HUDEP-2 (cell line): ENCODE results near the gene NDUFA7.
"Not testable (repeated sequence)": the region's sequence is repeated elsewhere in the genome, so short reads cannot be mapped to it uniquely, and the experiment has no call there.

ENCODE experiments used
- DNase-seq, 76 experiments: peaks; one replicate each; lab custom pipeline; 2025; ENCODE audit not compliant: unreplicated experiment in 76 of 76; lab: John Stamatoyannopoulos, UW

The NDUFA7 gene

DNA sequence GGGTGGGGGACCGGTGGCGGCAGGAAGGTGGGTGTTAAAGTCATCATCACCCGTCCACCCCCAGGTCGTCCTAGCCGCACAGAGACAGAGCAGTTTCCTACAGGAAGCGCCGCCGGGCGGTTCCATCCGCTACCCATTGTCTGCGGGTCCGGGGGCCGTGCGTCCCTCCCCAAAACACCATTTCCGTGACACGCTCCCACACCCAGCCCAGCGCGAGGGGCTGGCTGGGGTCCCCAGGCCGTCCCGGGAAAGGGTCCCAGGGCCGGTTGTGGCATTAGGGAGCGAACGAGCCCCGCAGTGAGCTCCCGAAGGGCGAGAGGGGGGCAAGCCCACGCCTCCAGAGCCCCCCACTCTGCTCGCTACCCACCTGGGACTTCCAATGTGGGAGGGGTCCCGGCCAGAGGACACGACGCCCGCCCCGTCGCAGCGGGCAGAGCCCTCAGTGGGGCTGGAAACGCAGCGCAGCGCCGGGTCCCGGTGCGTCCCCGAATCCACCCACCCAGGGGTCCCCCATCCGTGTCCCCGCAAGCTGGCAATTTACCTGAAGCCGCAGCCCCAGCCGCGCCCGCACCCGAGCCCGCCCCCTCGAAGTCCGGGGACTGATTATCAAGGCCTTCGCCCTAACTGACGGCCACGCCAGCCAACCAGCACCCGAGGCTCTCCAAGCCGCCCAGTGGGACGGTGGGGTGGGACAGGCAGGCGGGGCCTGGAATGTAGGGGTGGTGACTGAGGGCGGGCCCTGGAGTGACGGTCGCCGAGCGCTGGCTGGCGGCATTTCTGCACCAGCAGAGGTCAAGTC is 21.7 kb upstream of the NDUFA7 start, which contains the start of gene KANK3:
KANK3 (minus strand) TSS at position 579 of the 799 bp plus-strand sequence. CDS start 5,434 bp downstream, outside the sequence.
- peak; percentile 63 to 99 (median 97) for DNase-seq

- DNase-seq = no peak
Measured at GRCh38 chr19:8342316-8342683, 21.1 kb upstream of the NDUFA7 start.

DNA sequence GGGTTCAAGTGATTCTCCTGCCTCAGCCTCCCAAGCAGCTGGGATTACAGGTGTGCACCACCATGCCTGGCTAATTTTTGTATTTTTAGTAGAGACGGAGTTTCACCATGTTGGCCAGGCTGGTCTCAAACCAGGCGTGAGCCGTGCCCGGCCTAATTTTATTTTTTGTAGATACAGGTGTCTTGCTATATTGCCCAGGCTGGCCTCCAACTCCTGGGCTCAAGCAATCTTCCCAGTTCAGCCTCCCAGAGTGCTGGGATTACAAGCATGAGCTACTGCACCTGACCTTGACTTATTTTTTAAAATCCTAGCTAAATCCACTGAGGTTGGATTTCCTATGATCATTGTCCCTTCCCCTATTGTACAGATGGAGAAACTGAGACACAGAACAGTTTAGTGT is 20.3 kb upstream of the NDUFA7 start:
- not testable (repeated sequence) for DNase-seq

- no peak for DNase-seq
Measured at GRCh38 chr19:8340341-8341096, 19.3 kb upstream of the NDUFA7 start.

DNA sequence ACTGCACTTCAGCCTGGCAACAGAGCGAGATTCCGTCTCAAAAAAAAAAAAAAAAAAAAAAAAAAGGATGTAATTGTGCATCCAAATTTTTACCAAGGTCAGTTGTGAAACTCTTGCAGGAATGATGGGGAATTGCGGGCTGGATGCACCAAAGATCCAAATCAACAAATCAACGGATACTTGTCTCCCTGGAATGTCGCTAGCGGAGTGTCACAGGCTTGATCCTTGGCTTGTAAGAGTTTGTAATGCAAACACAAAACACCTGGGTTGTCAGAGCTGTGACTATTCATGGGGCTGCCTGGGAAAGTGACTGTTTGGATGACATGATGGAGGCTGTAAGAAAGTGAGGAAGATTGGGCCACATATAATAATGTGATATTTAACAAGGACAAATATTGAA is 17.7 kb upstream of the NDUFA7 start:
- no peak for DNase-seq

- no peak for DNase-seq
Measured at GRCh38 chr19:8337728-8338127, 16.6 kb upstream of the NDUFA7 start.

- no peak for DNase-seq
Measured at GRCh38 chr19:8336660-8337059, 15.5 kb upstream of the NDUFA7 start.

DNA sequence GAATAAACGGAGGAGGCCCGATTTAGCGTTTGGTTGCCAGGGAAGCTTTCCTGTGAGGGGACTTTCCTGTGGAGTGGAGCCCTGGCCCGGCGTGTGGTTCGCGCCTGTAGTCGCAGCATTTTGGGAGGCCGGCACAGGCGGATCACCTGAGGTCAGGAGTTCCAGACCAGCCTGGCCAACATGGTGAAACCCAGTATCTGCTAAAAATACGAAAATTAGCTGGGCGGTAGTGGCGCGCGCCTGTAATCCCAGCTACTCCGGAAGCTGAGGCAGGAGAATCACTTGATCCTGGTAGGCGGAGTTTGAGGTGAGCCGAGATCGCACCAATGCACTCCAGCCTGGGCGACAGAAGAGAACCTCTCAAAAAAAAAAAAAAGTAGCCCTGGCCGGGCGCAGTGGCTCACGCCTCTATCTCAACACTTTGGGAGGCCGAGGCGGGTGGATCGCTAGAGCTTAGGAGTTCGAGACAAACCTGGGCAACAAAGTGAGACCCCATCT is 14.9 kb upstream of the NDUFA7 start:
- DNase-seq = no peak

DNA sequence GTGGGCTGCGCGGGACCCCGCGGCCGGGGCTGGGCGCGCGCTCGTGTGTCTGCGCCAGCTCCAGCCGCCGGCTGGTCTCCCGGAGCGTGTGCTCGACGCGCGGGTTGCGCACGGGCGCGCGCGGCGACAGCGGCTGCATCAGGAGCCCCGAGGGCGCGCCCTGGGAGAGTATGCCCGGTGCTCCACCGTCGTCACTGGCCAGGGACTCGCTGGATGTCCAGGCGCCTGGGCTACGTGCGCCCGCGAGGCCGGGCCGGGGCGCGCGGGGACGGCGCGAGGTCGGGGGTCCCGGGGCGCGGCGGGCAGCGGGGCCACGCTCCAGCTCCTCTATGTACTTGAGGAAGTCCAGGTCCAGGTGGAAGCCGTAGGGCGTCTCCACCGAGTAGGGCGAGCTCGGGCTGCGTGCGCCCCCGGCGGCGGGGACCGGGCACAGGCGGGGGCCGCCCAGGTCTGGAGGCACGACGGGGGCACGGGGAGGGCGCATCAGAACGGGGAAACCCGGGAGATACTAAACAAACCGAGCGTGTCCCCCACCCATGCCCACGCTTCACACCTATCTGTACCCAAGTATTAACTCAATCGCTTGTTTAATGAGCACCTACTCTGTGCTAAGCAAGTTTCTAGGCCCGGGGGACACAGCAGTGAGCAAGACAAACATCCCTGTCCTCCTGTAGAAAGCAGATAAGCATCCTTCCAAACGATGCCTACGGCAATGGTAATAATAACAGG is 14.3 kb upstream of the NDUFA7 start:
- no peak for DNase-seq

- DNase-seq = peak in 39 of 76 experiments; percentile 19 to 73 (median 42)
Measured at GRCh38 chr19:8334458-8335342, 13.5 kb upstream of the NDUFA7 start.

DNA sequence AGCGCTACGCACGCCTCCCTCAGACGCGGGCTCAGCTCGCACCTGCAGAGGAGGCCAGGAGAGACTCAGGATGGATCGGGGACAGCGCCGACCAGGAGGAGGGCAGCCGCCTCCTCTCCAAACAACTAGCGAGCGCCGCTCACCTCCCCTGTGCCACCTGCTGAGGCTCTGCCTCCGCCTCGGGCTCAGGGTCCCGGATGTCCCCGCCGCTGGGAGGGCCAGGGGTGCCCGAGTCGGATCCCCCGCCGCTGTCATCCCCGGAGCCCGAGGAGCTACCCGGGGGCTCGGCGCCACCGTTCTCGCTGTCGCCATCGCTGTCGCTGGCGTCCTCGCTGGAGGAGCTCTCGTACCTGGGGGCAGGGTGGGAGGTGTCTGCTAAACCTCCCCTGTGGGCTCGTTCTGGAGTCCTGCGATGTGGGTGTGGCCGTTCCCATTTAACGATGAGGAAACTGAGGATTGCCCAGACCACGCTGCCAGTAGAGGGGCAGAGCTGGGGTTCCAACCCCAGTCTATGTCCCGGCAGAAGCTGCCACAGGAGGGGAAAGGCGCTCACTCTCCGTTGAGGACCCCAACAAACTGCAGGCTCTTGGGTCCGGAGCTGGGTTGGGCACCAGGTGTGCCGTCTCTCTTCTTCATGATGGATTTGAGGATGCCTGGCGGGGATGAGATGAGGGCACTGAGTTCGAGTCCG is 12.7 kb upstream of the NDUFA7 start:
- no peak for DNase-seq

DNA sequence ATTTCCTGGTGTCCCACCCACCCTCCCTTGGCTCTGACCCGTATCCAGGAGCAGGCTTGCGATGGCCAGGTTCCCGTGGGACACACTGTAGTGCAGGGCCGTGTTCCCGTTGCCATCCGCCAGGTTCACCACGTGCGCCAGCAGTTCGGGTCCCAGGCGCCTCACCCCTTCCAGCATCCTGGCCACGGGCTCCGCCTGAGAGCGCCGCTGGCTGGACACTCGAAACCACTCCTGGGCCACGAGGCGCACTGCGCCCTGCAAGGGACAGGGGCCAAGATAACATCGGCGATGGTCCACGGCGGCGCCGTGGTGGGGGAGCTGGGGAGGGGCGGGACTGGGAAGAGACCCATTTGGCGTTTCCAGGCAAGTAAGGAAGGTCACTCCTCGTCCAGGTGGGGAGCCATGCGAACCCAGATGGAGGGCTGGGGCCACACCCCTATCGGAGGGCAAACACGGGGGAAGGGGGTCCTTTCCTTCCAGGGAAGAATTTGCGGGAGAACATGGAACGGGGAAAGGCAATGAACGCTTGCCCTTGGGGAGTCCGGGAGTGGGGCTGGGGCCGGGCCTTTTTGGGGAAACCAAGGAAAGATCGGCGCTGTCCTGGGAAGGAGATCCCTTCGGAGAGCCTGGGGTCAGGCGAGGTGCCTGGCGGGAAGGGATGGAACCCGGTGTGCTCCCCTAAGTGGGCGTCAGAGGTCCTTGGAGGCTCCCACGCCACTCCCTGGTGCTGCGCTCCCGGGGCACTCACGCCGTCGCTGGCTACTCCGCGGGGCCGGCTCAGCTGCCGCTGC is 12.0 kb upstream of the NDUFA7 start:
- DNase-seq = no peak

DNA sequence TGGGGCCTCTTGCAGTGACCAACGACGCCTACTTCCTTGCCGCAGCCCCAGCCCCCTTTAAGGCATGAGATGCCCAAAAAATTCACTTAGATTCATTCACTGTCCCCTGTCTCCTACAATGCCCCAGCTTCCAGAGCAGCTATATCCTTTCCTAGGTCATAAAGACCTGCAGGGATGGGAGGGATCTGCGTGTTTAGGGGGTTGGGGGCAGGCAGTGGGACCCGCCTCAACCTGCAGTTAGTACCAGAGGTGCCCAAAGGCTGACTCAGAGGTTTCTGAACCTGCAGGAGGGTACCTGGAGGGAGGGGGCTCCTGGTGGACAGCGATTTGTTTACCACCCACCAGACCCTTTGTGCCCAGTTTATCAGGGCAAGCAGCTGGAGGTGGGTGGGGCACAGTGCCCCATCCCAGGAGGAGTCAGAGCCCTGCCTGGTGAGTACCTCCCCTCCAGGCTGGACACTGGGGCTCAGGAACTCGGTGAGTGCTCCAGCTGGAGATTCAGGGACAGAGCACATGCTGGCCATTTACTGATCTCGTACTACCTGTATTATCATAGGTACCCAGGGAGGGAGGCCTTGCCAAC is 10.2 kb upstream of the NDUFA7 start:
- peak in 8 of 76 experiments; percentile 16 to 37 (median 22) for DNase-seq

DNA sequence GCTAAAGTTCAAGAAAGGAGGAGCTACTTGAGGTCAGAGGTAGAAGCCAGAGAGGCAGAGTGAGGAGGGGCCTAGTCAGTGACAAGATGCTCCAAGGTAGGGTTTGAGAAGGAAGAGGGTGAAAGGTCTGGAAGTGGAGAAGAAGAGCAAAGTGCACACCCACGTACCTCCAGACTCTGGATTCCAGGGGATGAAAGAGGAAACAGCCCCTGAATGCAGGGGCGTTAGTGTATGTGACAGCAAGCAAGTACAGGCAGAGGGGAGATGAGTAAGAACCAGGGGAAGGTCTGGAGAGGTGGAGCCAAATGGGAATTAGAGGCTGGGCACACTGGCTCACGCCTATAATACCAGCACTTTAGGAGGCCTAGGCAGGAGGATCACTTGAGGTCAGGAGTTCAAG is 8.8 kb upstream of the NDUFA7 start:
- no peak for DNase-seq

GRCh38 chr19:8325454-8325853 is 4.3 kb upstream of the NDUFA7 start:
- no peak for DNase-seq

GRCh38 chr19:8324186-8325050 is 3.2 kb upstream of the NDUFA7 start:
- peak in 30 of 76 experiments; percentile 13 to 69 (median 34) for DNase-seq

DNA sequence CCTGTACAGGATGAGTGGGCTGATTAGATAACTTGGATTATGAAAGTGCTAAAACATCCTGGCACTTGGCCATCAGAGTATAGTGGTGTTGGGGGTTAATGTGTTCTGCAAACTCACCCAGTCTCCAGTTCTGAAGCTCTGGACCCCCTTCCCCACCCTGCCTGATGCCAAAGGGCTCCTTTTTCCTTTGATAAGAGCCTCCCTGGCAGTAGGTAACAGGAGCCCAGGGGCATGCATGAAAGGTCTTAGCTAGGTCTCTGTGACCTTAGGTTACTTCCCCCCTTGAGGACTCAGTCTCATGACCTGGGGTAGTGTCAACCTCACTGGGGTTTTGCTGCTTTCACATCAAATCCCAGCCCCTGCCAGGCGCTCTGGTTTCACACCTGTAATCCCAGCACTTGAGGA is 2.6 kb upstream of the NDUFA7 start:
- peak in 27 of 76 experiments; percentile 20 to 69 (median 35) for DNase-seq
